Measurements from ENCODE around the gene GADD45A.

Gene GADD45A

GRCh38 chr1:67684526-67685066 lies 405 bp upstream of the GADD45A start:
- Histone ChIP-seq H3F3A (ENCODE audit: low read depth) (peaks cover 9% of the 10 kb centered on the region; the same call in 1 of the 2 replicates), H3K9me3 (ENCODE audit: insufficient read depth, low read depth, low read length) (no peaks in the 10 kb centered on the region), H3K9me2 (replicated peaks; ENCODE audit: low read depth, low read length) (no peaks in the 10 kb centered on the region), H3K9ac (ENCODE audit: low read depth, low read length, poor library complexity, severe bottlenecking) (peak overlapping the region; percentile 66), H3K27me3 (ENCODE audit: insufficient read depth, low read length, poor library complexity, severe bottlenecking) (peaks cover 11% of the 10 kb centered on the region), H3K4me3 (ENCODE audit: low read length, poor library complexity, severe bottlenecking) (peak overlapping the region; percentile 71), H3K4me2 (ENCODE audit: low read depth, low read length, poor library complexity, severe bottlenecking) (peak overlapping the region; percentile 86), H4K20me1 (ENCODE audit: insufficient read depth, low read length, poor library complexity, severe bottlenecking) (peaks cover 17% of the 10 kb centered on the region), H2AFZ (ENCODE audit: low read length) (peak overlapping the region; percentile 92), H3K4me1 (ENCODE audit: insufficient read depth, low read length, poor library complexity, severe bottlenecking) (peaks cover 36% of the 10 kb centered on the region), H3K79me2 (ENCODE audit: insufficient read depth, low read length) (peaks cover 27% of the 10 kb centered on the region), H3K36me3 (ENCODE audit: insufficient read depth, low read length) (peaks cover 4% of the 10 kb centered on the region)
- TF ChIP-seq CTCF (conservative IDR thresholded peaks at IDR 0.05; ENCODE audit: low read length) = no peak
- no peak for TF ChIP-seq EZH2phosphoT487 (IDR thresholded peaks at IDR 0.05; ENCODE audit: borderline replicate concordance)

DNA sequence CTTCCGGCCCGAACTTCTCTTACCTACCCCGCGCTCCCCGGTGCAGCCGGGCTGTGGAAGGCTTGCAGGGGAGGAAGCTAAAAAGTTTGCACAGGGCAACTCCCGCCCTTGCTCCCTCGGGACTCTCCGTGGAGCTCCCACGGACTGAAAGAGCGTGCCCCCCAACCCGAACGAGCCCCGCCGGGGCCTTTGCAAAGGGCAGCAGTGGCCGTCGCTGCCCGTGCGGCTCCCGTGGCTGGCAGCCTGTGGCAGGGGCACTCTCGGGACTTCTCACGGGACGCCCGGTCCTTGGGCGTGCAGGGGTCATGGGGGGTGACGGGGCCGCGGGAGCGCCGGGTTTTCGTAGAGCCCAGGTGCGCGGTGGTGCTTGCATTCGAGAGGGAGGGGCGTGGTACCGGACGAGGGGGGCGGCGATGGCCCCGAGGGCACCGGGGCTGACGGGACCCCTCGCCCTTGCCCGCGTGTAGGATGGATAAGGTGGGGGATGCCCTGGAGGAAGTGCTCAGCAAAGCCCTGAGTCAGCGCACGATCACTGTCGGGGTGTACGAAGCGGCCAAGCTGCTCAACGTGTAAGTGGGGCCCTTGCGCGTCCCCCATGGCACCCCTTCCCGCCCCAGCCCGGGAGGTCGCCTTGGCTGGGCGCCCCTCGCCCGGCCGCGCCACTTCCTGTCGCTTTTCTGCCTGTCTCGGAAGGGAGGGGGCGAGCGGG lies 711 bp downstream of the GADD45A start:
- Histone ChIP-seq H2AFZ (ENCODE audit: low read length) (peak overlapping the region; percentile 61; the same call in 1 of the 2 replicates), H3K4me2 (ENCODE audit: low read depth, low read length, poor library complexity, severe bottlenecking) (peak overlapping the region; percentile 87), H3K27me3 (ENCODE audit: insufficient read depth, low read length, poor library complexity, severe bottlenecking) (peaks cover 11% of the 10 kb centered on the region), H3F3A (ENCODE audit: low read depth) (peaks cover 10% of the 10 kb centered on the region; the same call in 1 of the 2 replicates), H3K9me3 (ENCODE audit: insufficient read depth, low read depth, low read length) (no peaks in the 10 kb centered on the region), H4K20me1 (ENCODE audit: insufficient read depth, low read length, poor library complexity, severe bottlenecking) (peaks cover 17% of the 10 kb centered on the region), H3K9ac (ENCODE audit: low read depth, low read length, poor library complexity, severe bottlenecking) (peak overlapping the region; percentile 98), H3K36me3 (ENCODE audit: insufficient read depth, low read length) (peaks cover 4% of the 10 kb centered on the region), H3K79me2 (ENCODE audit: insufficient read depth, low read length) (peaks cover 27% of the 10 kb centered on the region), H3K4me3 (ENCODE audit: low read length, poor library complexity, severe bottlenecking) (peak overlapping the region; percentile 82), H3K4me1 (ENCODE audit: insufficient read depth, low read length, poor library complexity, severe bottlenecking) (peaks cover 40% of the 10 kb centered on the region), H3K9me2 (replicated peaks; ENCODE audit: low read depth, low read length) (no peaks in the 10 kb centered on the region)
- TF ChIP-seq EZH2phosphoT487 (IDR thresholded peaks at IDR 0.05; ENCODE audit: borderline replicate concordance) = no peak

- peak overlapping the region; percentile 98 for H3K9ac ChIP-seq (ENCODE audit: low read depth, low read length, poor library complexity, severe bottlenecking)
- peak overlapping the region; percentile 87 for H3K4me2 ChIP-seq (ENCODE audit: low read depth, low read length, poor library complexity, severe bottlenecking)
- peaks cover 27% of the 10 kb centered on the region for H3K79me2 ChIP-seq (ENCODE audit: insufficient read depth, low read length)
- H3K9me2 ChIP-seq (replicated peaks; ENCODE audit: low read depth, low read length) = no peaks in the 10 kb centered on the region
- peak overlapping the region; percentile 61; the same call in 1 of the 2 replicates for H2AFZ ChIP-seq (ENCODE audit: low read length)
- no peaks in the 10 kb centered on the region for H3K9me3 ChIP-seq (ENCODE audit: insufficient read depth, low read depth, low read length)
- H3K36me3 ChIP-seq (ENCODE audit: insufficient read depth, low read length) = peaks cover 4% of the 10 kb centered on the region
- peaks cover 17% of the 10 kb centered on the region for H4K20me1 ChIP-seq (ENCODE audit: insufficient read depth, low read length, poor library complexity, severe bottlenecking)
- peaks cover 10% of the 10 kb centered on the region; the same call in 1 of the 2 replicates for H3F3A ChIP-seq (ENCODE audit: low read depth)
- peaks cover 11% of the 10 kb centered on the region for H3K27me3 ChIP-seq (ENCODE audit: insufficient read depth, low read length, poor library complexity, severe bottlenecking)
- H3K4me3 ChIP-seq (ENCODE audit: low read length, poor library complexity, severe bottlenecking) = peak overlapping the region; percentile 82
- H3K4me1 ChIP-seq (ENCODE audit: insufficient read depth, low read length, poor library complexity, severe bottlenecking) = peaks cover 43% of the 10 kb centered on the region
- 0 out of 2 replicates have a peak, but pooled peaks have one; percentile 9 for TF ChIP-seq CTCF (conservative IDR thresholded peaks at IDR 0.05; ENCODE audit: low read length)
- TF ChIP-seq EZH2phosphoT487 (IDR thresholded peaks at IDR 0.05; ENCODE audit: borderline replicate concordance) = no peak
These were observed 1.5 kb downstream of the GADD45A start for GRCh38 chr1:67686267-67687197.
